GM12878 (cell line): ENCODE data around the gene GFRA1. TPM values are rescaled to one million over a fixed set of nuclear protein-coding genes. Genes with fewer than 3 reads are reported as not detected.

Experiments
- ATAC-seq: fragments of 200-7000 bp; cut with Tn5 transposase; 3 replicates; pipeline ENCODE4 v1.9.1; 2020; ENCODE audit warnings: mild to moderate bottlenecking, moderate library complexity
- BruUV-seq: library from RNA; stranded (reverse); fragments of 400-500 nt; replicated peaks from 2 replicates; lab custom pipeline; 2021; lab: Mats Ljungman, UMichigan
- CTCF ChIA-PET: fragments of 300-600 bp; sonication (Branson Sonifier 250); formaldehyde crosslinking; extraction: SDS; loops from one replicate; lab custom pipeline; 2021; ENCODE audit warnings: inconsistent platforms; lab: Yijun Ruan, JAX
- POLR2A ChIA-PET: fragments of 350-600 bp; formaldehyde crosslinking; extraction: SDS; loops from one replicate; lab custom pipeline; 2021; ENCODE audit warnings: inconsistent platforms; lab: Charles Lee
- RAD21 ChIA-PET: fragments of 300-600 bp; sonication (Branson Sonifier 250); formaldehyde crosslinking; loops from one replicate; lab custom pipeline; 2023; ENCODE audit warnings: antibody characterized with exemption; ENCODE audit not compliant: unreplicated experiment; lab: Charles Lee
- SMC1A ChIA-PET: fragments of 300-600 bp; sonication (Branson Sonifier 250); formaldehyde crosslinking; loops from one replicate; lab custom pipeline; 2023; ENCODE audit not compliant: unreplicated experiment, uncharacterized antibody; lab: Charles Lee
- DNase-seq: peaks from one replicate; pipeline ENCODE4 v3.0.0-alpha.2; 2011; ENCODE audit warnings: low read depth, low spot score
- FAIRE-seq: peaks from 3 replicates; lab custom pipeline; 2011; peaks lifted over from hg19 to GRCh38; lab: Jason Lieb, UNC
- H2AFZ ChIP-seq: 2 replicates; pipeline ENCODE4 v1.6.0; 2011; ENCODE audit warnings: low read depth, low read length, control low read depth; ENCODE audit not compliant: control insufficient read depth
- H3K27ac ChIP-seq: 2 replicates; pipeline ENCODE4 v1.5.1; 2011; ENCODE audit warnings: control low read depth; ENCODE audit not compliant: control insufficient read depth, insufficient read depth
- H3K27me3 ChIP-seq, 2 experiments: replicated peaks in 1 of 2; 2 replicates each; pipeline versions ENCODE4 v1.6.0 to v1.6.1; 2011; ENCODE audit warnings: low read length in 1 of 2; ENCODE audit not compliant: control insufficient read depth in 2 of 2, insufficient read depth in 2 of 2
- H3K36me3 ChIP-seq, 2 experiments: 2 replicates each; pipeline ENCODE4 v1.5.1; 2011; ENCODE audit warnings: low read length in 1 of 2; ENCODE audit not compliant: control insufficient read depth in 2 of 2, insufficient read depth in 2 of 2
- H3K4me1 ChIP-seq: 2 replicates; pipeline ENCODE4 v1.6.1; 2011; ENCODE audit warnings: mild to moderate bottlenecking, low read length, moderate library complexity, mixed read lengths; ENCODE audit not compliant: control insufficient read depth, insufficient read depth
- H3K4me2 ChIP-seq: 2 replicates; pipeline ENCODE4 v1.6.0; 2011; ENCODE audit warnings: control low read depth; ENCODE audit not compliant: control insufficient read depth, insufficient read depth
- H3K4me3 ChIP-seq: fragments of 200-600 bp; sonication (generic); 2 replicates; pipeline ENCODE4 v1.5.1; 2016
- H3K79me2 ChIP-seq: 2 replicates; pipeline ENCODE4 v1.6.0; 2011; ENCODE audit warnings: low read length; ENCODE audit not compliant: control insufficient read depth, insufficient read depth
- H3K9ac ChIP-seq: 2 replicates; pipeline ENCODE4 v1.8.0; 2011; ENCODE audit warnings: low read length, control low read depth, mixed read lengths; ENCODE audit not compliant: control insufficient read depth, insufficient read depth
- H3K9me3 ChIP-seq: replicated peaks from 3 replicates; pipeline ENCODE4 v1.5.1; 2011; ENCODE audit warnings: mild to moderate bottlenecking, low read length; ENCODE audit not compliant: control insufficient read depth, insufficient read depth
- H4K20me1 ChIP-seq: 2 replicates; pipeline ENCODE4 v1.6.0; 2011; ENCODE audit not compliant: control insufficient read depth, insufficient read depth
- ATF2 ChIP-seq: IDR thresholded peaks from 2 replicates; pipeline ENCODE4 v1.6.1; 2012; ENCODE audit warnings: low read length, inconsistent platforms
- CEBPZ ChIP-seq: fragments of 150-350 bp; IDR thresholded peaks from 2 replicates; pipeline ENCODE4 v1.6.1; 2016; ENCODE audit warnings: low read depth, low read length
- CHD1 ChIP-seq: IDR thresholded peaks from 2 replicates; pipeline ENCODE4 v1.6.1; 2012; ENCODE audit warnings: low read depth, low read length, improper control_type of control experiment
- CHD2 ChIP-seq: IDR thresholded peaks from 2 replicates; pipeline ENCODE4 v1.6.1; 2011; ENCODE audit warnings: low read depth, low read length, improper control_type of control experiment, borderline replicate concordance
- CUX1 ChIP-seq: IDR thresholded peaks from 2 replicates; pipeline ENCODE4 v1.6.1; 2012; ENCODE audit warnings: improper control_type of control experiment, low read depth, low read length; ENCODE audit not compliant: insufficient replicate concordance
- ETV6 ChIP-seq, 2 experiments: fragments of 450-650 bp in 1 of 2; IDR thresholded peaks in 1 of 2; conservative IDR thresholded peaks in 1 of 2; 2 replicates each; pipeline ENCODE4 v1.6.1; 2014; ENCODE audit warnings: antibody characterized with exemption in 1 of 2, borderline replicate concordance in 1 of 2, low read depth in 1 of 2, mild to moderate bottlenecking in 1 of 2, moderate library complexity in 1 of 2
- HDAC2 ChIP-seq: fragments of 200-600 bp; sonication (generic); IDR thresholded peaks from 2 replicates; pipeline ENCODE4 v1.6.1; 2017
- KDM1A ChIP-seq: fragments of 200-600 bp; sonication (generic); IDR thresholded peaks from 2 replicates; pipeline ENCODE4 v1.6.1; 2016; ENCODE audit warnings: borderline replicate concordance
- NBN ChIP-seq: fragments of 450-650 bp; IDR thresholded peaks from 2 replicates; pipeline ENCODE4 v1.6.1; 2016
- PKNOX1 ChIP-seq: fragments of 450-650 bp; IDR thresholded peaks from 2 replicates; pipeline ENCODE4 v1.6.1; 2016; ENCODE audit warnings: mild to moderate bottlenecking
- SREBF1 ChIP-seq: IDR thresholded peaks from 2 replicates; pipeline ENCODE4 v1.6.1; 2012; ENCODE audit warnings: mild to moderate bottlenecking, low read length
- WRNIP1 ChIP-seq: IDR thresholded peaks from 2 replicates; pipeline ENCODE4 v1.6.1; 2011; ENCODE audit warnings: low read depth, low read length, improper control_type of control experiment, borderline replicate concordance
- ZNF24 ChIP-seq: fragments of 450-650 bp; IDR thresholded peaks from 2 replicates; pipeline ENCODE4 v1.6.1; 2017; ENCODE audit warnings: antibody characterized with exemption, mild to moderate bottlenecking
- WGBS: methylation state at CpG from one replicate; pipeline ENCODE4 v1.1.6; 2016; ENCODE audit warnings: low lambda C conversion rate; ENCODE audit not compliant: insufficient replicate concordance, insufficient coverage; ENCODE audit errors: missing lambda C conversion rate; 5-methylcytosine and 5-hydroxymethylcytosine counted together
- in situ Hi-C: fragments of 300-500 bp; cut with MboI; formaldehyde crosslinking; loops from 9 replicates; pipeline ENCODE4 v1.14.3; 2018; ENCODE audit warnings: mixed read lengths
- intact Hi-C: fragments of 100-400 bp; cut with micrococcal nuclease; formaldehyde crosslinking; loops from one replicate; pipeline ENCODE4 v1.14.2; 2022; ENCODE audit not compliant: unreplicated experiment
- polyA plus RNA-seq, 11 experiments: library from polyadenylated mRNA; depleted of rRNA in 4 of 11; unstranded in 6 of 11; stranded (reverse) in 5 of 11; fragments of >200 nt; fragmentation: Nextera tagmentation in 4 of 11; fragmentation: Illumina TruSeq in 1 of 11; extraction: Ambion mirVana in 4 of 11; extraction: Trizol in 1 of 11; gene quantifications; 1 replicate in 1 of 11; 2 replicates in 10 of 11; pipeline versions ENCODE4 v1.2.1 to v1.2.3, GENCODE V29; 2011 to 2016; ENCODE audit warnings: inconsistent platforms in 2 of 11, missing spikeins in 2 of 11, low read depth in 1 of 11
- total RNA-seq, 4 experiments: library from RNA; depleted of rRNA in 3 of 4; stranded (reverse); fragments of >200 nt in 3 of 4; fragmentation: Illumina TruSeq in 1 of 4; extraction: Trizol in 1 of 4; gene quantifications; 2 replicates each; pipeline versions ENCODE4 v1.2.1 to v1.2.3, GENCODE V29; 2013 to 2021

GFRA1 gene
- total and polyA plus RNA-seq, 10 of the 15 experiments (the other 5 are each of a cell fraction or from before 2014, with no cell fraction given), result 0.05 to 0.19 TPM; not detected in 8

- no peak for TF ChIP-seq ZNF24
- TF ChIP-seq SREBF1, result no peak
- no peak for TF ChIP-seq PKNOX1
- no peak for TF ChIP-seq HDAC2
These were observed 242.4 kb downstream of the GFRA1 start (continued) for GRCh38 chr10:116030576-116030975.

- in situ Hi-C loops, result no loop called here
- DNase-seq (no peak), FAIRE-seq (no peak), ATAC-seq (no peak)
- POLR2A ChIA-PET, result no interaction called here
- no peak overlapping the region for H3K4me2 ChIP-seq
- H4K20me1 ChIP-seq, result no peaks in the 10 kb centered on the region
- SMC1A ChIA-PET, result no interaction called here
- RAD21 ChIA-PET, result no interaction called here
- H3K9ac ChIP-seq, result no peak overlapping the region
- no peak overlapping the region for H3K27ac ChIP-seq
- no peak overlapping the region for H3K4me3 ChIP-seq
- H3K9me3 ChIP-seq, result no peaks in the 10 kb centered on the region
- no peak overlapping the region for H2AFZ ChIP-seq
- no peaks in the 10 kb centered on the region for H3K36me3 ChIP-seq
- H3K79me2 ChIP-seq, result no peaks in the 10 kb centered on the region
- BruUV-seq, result no TSS peak
- CTCF ChIA-PET, result no interaction called here
- intact Hi-C loops, result no loop called here
- no peaks in the 10 kb centered on the region for H3K27me3 ChIP-seq
- 25% methylated on average over 4 of the region's 4 CpGs for WGBS
- no peaks in the 10 kb centered on the region for H3K4me1 ChIP-seq
- TF ChIP-seq ATF2 (no peak), CUX1 (no peak), KDM1A (no peak), NBN (no peak), CHD1 (no peak), CEBPZ (no peak), WRNIP1 (no peak), ETV6 (conservative IDR thresholded peaks at IDR 0.05 in 1 of 2, IDR thresholded peaks at IDR 0.05 in 1 of 2; ENCODE audit: borderline replicate concordance in 1 of 2, low read depth in 1 of 2) (no peak), CHD2 (no peak)
These were observed 243.2 kb downstream of the GFRA1 start for GRCh38 chr10:116029826-116030225.
